Caco-2 (cell line): Measurements from ENCODE around the gene RASEF. TPM values are rescaled to one million over a fixed set of nuclear protein-coding genes. Genes with fewer than 3 reads are reported as not detected.

Experiments
- BruUV-seq: library from RNA; stranded (reverse); fragments of 400-500 nt; replicated peaks from 2 replicates; lab custom pipeline; 2021; lab: Mats Ljungman, UMichigan
- CTCF ChIA-PET: fragments of 300-600 bp; sonication (Branson Sonifier 250); formaldehyde crosslinking; loops from one replicate; lab custom pipeline; 2022; ENCODE audit warnings: antibody characterized with exemption; lab: Charles Lee
- POLR2A ChIA-PET: fragments of 300-600 bp; sonication (Branson Sonifier 250); formaldehyde crosslinking; loops from one replicate; lab custom pipeline; 2022; ENCODE audit warnings: antibody characterized with exemption; lab: Charles Lee
- DNase-seq, 2 experiments: peaks; one replicate each; pipeline versions ENCODE4 v3.0.0 to v3.0.0-alpha.2; 2020 to 2022
- H3K27me3 ChIP-seq: replicated peaks from 2 replicates; pipeline ENCODE4 v1.6.0; 2011; ENCODE audit warnings: low read length; ENCODE audit not compliant: control insufficient read depth, insufficient read depth
- H3K36me3 ChIP-seq: 2 replicates; pipeline ENCODE4 v1.5.1; 2011; ENCODE audit warnings: low read length; ENCODE audit not compliant: control insufficient read depth, insufficient read depth
- H3K4me1 ChIP-seq: fragments of 250-450 bp; sonication (Bioruptor Pico); 2 replicates; pipeline ENCODE4 v1.5.1; 2020; ENCODE audit warnings: mild to moderate bottlenecking
- H3K4me3 ChIP-seq: 2 replicates; pipeline ENCODE4 v1.5.1; 2011; ENCODE audit warnings: low read depth, mild to moderate bottlenecking, control low read depth, low read length
- H3K9me3 ChIP-seq: fragments of 250-450 bp; sonication (Bioruptor Pico); 2 replicates; pipeline ENCODE4 v1.5.1; 2020; ENCODE audit warnings: mild to moderate bottlenecking, moderate library complexity
- H3K27ac Mint-ChIP-seq: one replicate; pipeline ENCODE4 v1.8.0; 2022; ENCODE audit warnings: mixed read lengths; ENCODE audit not compliant: unreplicated experiment
- H3K27me3 Mint-ChIP-seq: one replicate; pipeline ENCODE4 v1.8.0; 2022; ENCODE audit warnings: mixed read lengths; ENCODE audit not compliant: insufficient read depth, unreplicated experiment
- H3K36me3 Mint-ChIP-seq: one replicate; pipeline ENCODE4 v1.8.0; 2022; ENCODE audit warnings: mild to moderate bottlenecking, mixed read lengths; ENCODE audit not compliant: insufficient read depth, unreplicated experiment
- H3K4me1 Mint-ChIP-seq: one replicate; pipeline ENCODE4 v1.8.0; 2022; ENCODE audit warnings: low read depth, mixed read lengths; ENCODE audit not compliant: unreplicated experiment
- H3K4me3 Mint-ChIP-seq: one replicate; pipeline ENCODE4 v1.8.0; 2022; ENCODE audit warnings: mild to moderate bottlenecking, moderate library complexity, mixed read lengths; ENCODE audit not compliant: unreplicated experiment
- H3K9me3 Mint-ChIP-seq: one replicate; pipeline ENCODE4 v1.8.0; 2022; ENCODE audit warnings: mixed read lengths; ENCODE audit not compliant: unreplicated experiment
- CTCF ChIP-seq, 2 experiments: fragments of 200-600 bp in 1 of 2; IDR thresholded peaks; 1 replicate in 1 of 2; 2 replicates in 1 of 2; pipeline versions ENCODE4 v1.5.1 to v1.8.0; 2011 to 2022; ENCODE audit warnings: antibody characterized with exemption in 1 of 2, control low read depth in 1 of 2, inconsistent platforms in 1 of 2, low read depth in 1 of 2, low read length in 1 of 2, mild to moderate bottlenecking in 1 of 2, moderate library complexity in 1 of 2; ENCODE audit not compliant: insufficient read depth in 1 of 2, severe bottlenecking in 1 of 2, unreplicated experiment in 1 of 2
- intact Hi-C: fragments of 100-400 bp; cut with micrococcal nuclease; formaldehyde crosslinking; loops from one replicate; pipeline ENCODE4 v1.10.0; 2022; ENCODE audit not compliant: unreplicated experiment
- total RNA-seq: library from RNA; stranded (reverse); gene quantifications from 2 replicates; pipeline ENCODE4 v1.2.3, GENCODE V29; 2022

The RASEF gene
- total RNA-seq, 1 experiment from 2014 or later: 0.32 TPM

GRCh38 chr9:82997476-82998140 is 65.3 kb downstream of the RASEF start:
- Histone ChIP-seq H3K36me3 (no peaks in the 10 kb centered on the region), H3K9me3 (no peaks in the 10 kb centered on the region), H3K4me1 (no peaks in the 10 kb centered on the region), H3K4me3 (no peak overlapping the region), H3K27me3 (no peaks in the 10 kb centered on the region)
- Mint-ChIP-seq H3K27me3 (no peaks in the 10 kb centered on the region), H3K4me3 (no peak overlapping the region), H3K4me1 (no peaks in the 10 kb centered on the region), H3K9me3 (no peaks in the 10 kb centered on the region), H3K36me3 (no peaks in the 10 kb centered on the region), H3K27ac (no peak overlapping the region)
- ChIA-PET POLR2A (no interaction called here), CTCF (no interaction called here)
- intact Hi-C loops: no loop called here
- TF ChIP-seq CTCF (IDR thresholded peaks at IDR 0.05; ENCODE audit: insufficient read depth in 1 of 2, low read depth in 1 of 2, low read length in 1 of 2, severe bottlenecking in 1 of 2, unreplicated experiment in 1 of 2): no peak
- no peak for DNase-seq
- no TSS peak for BruUV-seq

- H3K36me3 Mint-ChIP-seq: no peaks in the 10 kb centered on the region
- no peaks in the 10 kb centered on the region for H3K27me3 Mint-ChIP-seq
- Histone ChIP-seq H3K4me3 (no peak overlapping the region), H3K9me3 (no peaks in the 10 kb centered on the region), H3K27me3 (no peaks in the 10 kb centered on the region), H3K4me1 (no peaks in the 10 kb centered on the region), H3K36me3 (no peaks in the 10 kb centered on the region)
- intact Hi-C loops: no loop called here
- no peaks in the 10 kb centered on the region for H3K4me1 Mint-ChIP-seq
- no peak for DNase-seq
- CTCF ChIA-PET: no interaction called here
- POLR2A ChIA-PET: no interaction called here
- H3K9me3 Mint-ChIP-seq: no peaks in the 10 kb centered on the region
- no peak for TF ChIP-seq CTCF (IDR thresholded peaks at IDR 0.05; ENCODE audit: insufficient read depth in 1 of 2, low read depth in 1 of 2, low read length in 1 of 2, severe bottlenecking in 1 of 2, unreplicated experiment in 1 of 2)
- no peak overlapping the region for H3K27ac Mint-ChIP-seq
- no TSS peak for BruUV-seq
- no peak overlapping the region for H3K4me3 Mint-ChIP-seq
Measured at GRCh38 chr9:82996941-82997340, 66.0 kb downstream of the RASEF start.

- no peaks in the 10 kb centered on the region for H3K9me3 Mint-ChIP-seq
- no peaks in the 10 kb centered on the region for H3K4me1 ChIP-seq
- DNase-seq: no peak
- no peaks in the 10 kb centered on the region for H3K27me3 Mint-ChIP-seq
- no TSS peak for BruUV-seq
- no peak overlapping the region for H3K27ac Mint-ChIP-seq
- no peak overlapping the region for H3K4me3 Mint-ChIP-seq
- no peaks in the 10 kb centered on the region for H3K4me1 Mint-ChIP-seq
- H3K9me3 ChIP-seq: no peaks in the 10 kb centered on the region
- intact Hi-C loops: no loop called here
- no peak overlapping the region for H3K4me3 ChIP-seq
- H3K27me3 ChIP-seq: no peaks in the 10 kb centered on the region
- ChIA-PET POLR2A (no interaction called here), CTCF (no interaction called here)
- no peaks in the 10 kb centered on the region for H3K36me3 Mint-ChIP-seq
- TF ChIP-seq CTCF (IDR thresholded peaks at IDR 0.05; ENCODE audit: insufficient read depth in 1 of 2, low read depth in 1 of 2, low read length in 1 of 2, severe bottlenecking in 1 of 2, unreplicated experiment in 1 of 2): no peak
- no peaks in the 10 kb centered on the region for H3K36me3 ChIP-seq
Measured at GRCh38 chr9:82993856-82994605, 68.9 kb downstream of the RASEF start.
